WTC11 (cell line): ENCODE measurements around the gene GPR68. TPM values are rescaled to one million over a fixed set of nuclear protein-coding genes. Genes with fewer than 3 reads are reported as not detected.

Experiments used
- ATAC-seq: fragments of 200-7000 bp; cut with Tn5 transposase; 2 replicates; pipeline ENCODE4 v1.10.0; 2021; ENCODE audit warnings: mild to moderate bottlenecking, moderate library complexity
- CTCF ChIA-PET: fragments of 300-600 bp; sonication (Branson Sonifier 250); formaldehyde crosslinking; loops from one replicate; lab custom pipeline; 2021; ENCODE audit warnings: antibody characterized with exemption; lab: Charles Lee
- POLR2A ChIA-PET: fragments of 350-600 bp; sonication (Branson Sonifier 250); formaldehyde crosslinking; loops from one replicate; lab custom pipeline; 2021; ENCODE audit warnings: antibody characterized with exemption; lab: Charles Lee
- DNase-seq: peaks from one replicate; pipeline ENCODE4 v3.0.0; 2021; ENCODE audit warnings: low spot score
- H3K27ac Mint-ChIP-seq: 2 replicates; pipeline ENCODE4 v1.8.0; 2021; ENCODE audit warnings: mixed read lengths
- H3K27me3 Mint-ChIP-seq: 2 replicates; pipeline ENCODE4 v1.8.0; 2021; ENCODE audit warnings: low read depth, mild to moderate bottlenecking, moderate library complexity, mixed read lengths
- H3K36me3 Mint-ChIP-seq: 2 replicates; pipeline ENCODE4 v1.8.0; 2021; ENCODE audit warnings: mixed read lengths
- H3K4me1 Mint-ChIP-seq: 2 replicates; pipeline ENCODE4 v1.8.0; 2022; ENCODE audit warnings: mixed read lengths
- H3K4me3 Mint-ChIP-seq: 2 replicates; pipeline ENCODE4 v1.8.0; 2021; ENCODE audit warnings: mild to moderate bottlenecking, moderate library complexity, mixed read lengths
- H3K9me3 Mint-ChIP-seq: 2 replicates; pipeline ENCODE4 v1.8.0; 2021; ENCODE audit warnings: mixed read lengths
- AR ChIP-seq: fragments of 250-450 bp; sonication (Bioruptor Pico); IDR thresholded peaks from 2 replicates; pipeline ENCODE4 v1.9.0; 2021; ENCODE audit warnings: mild to moderate bottlenecking
- ATF2 ChIP-seq: sonication (generic); formaldehyde crosslinking; IDR thresholded peaks from 2 replicates; pipeline ENCODE4 v1.8.1; 2022; ENCODE audit warnings: low read depth, missing genetic modification reagents, borderline replicate concordance
- E2F4 ChIP-seq: sonication (generic); formaldehyde crosslinking; IDR thresholded peaks from 2 replicates; pipeline ENCODE4 v1.8.1; 2022; ENCODE audit warnings: low read depth, mild to moderate bottlenecking, moderate library complexity, missing genetic modification reagents, borderline replicate concordance
- ETV6 ChIP-seq: sonication (generic); formaldehyde crosslinking; IDR thresholded peaks from 2 replicates; pipeline ENCODE4 v1.8.1; 2022; ENCODE audit warnings: mild to moderate bottlenecking, missing genetic modification reagents
- FOXP4 ChIP-seq: sonication (generic); formaldehyde crosslinking; IDR thresholded peaks from 2 replicates; pipeline ENCODE4 v1.8.0; 2022; ENCODE audit warnings: mild to moderate bottlenecking, missing genetic modification reagents
- GABPB1 ChIP-seq: sonication (generic); formaldehyde crosslinking; IDR thresholded peaks from 2 replicates; pipeline ENCODE4 v1.8.1; 2023; ENCODE audit warnings: mild to moderate bottlenecking, missing genetic modification reagents
- GRHL2 ChIP-seq: fragments of 250-450 bp; sonication (Bioruptor Pico); IDR thresholded peaks from 2 replicates; pipeline ENCODE4 v1.8.0; 2022; ENCODE audit warnings: mild to moderate bottlenecking, moderate library complexity; ENCODE audit not compliant: insufficient replicate concordance, severe bottlenecking
- HMGXB4 ChIP-seq: sonication (generic); formaldehyde crosslinking; IDR thresholded peaks from 2 replicates; pipeline ENCODE4 v1.8.1; 2023; ENCODE audit warnings: mild to moderate bottlenecking, moderate library complexity, missing genetic modification reagents
- IRF2 ChIP-seq: sonication (generic); formaldehyde crosslinking; IDR thresholded peaks from 2 replicates; pipeline ENCODE4 v1.8.0; 2022; ENCODE audit warnings: low read depth, missing genetic modification reagents, borderline replicate concordance
- KAT7 ChIP-seq: sonication (generic); formaldehyde crosslinking; IDR thresholded peaks from 2 replicates; pipeline ENCODE4 v1.8.1; 2023; ENCODE audit warnings: missing genetic modification reagents, mild to moderate bottlenecking, borderline replicate concordance
- MLX ChIP-seq: sonication (generic); formaldehyde crosslinking; IDR thresholded peaks from 2 replicates; pipeline ENCODE4 v1.8.1; 2023; ENCODE audit warnings: mild to moderate bottlenecking, missing genetic modification reagents, moderate library complexity
- MXD4 ChIP-seq: fragments of 250-450 bp; sonication (Bioruptor Pico); IDR thresholded peaks from 2 replicates; pipeline ENCODE4 v1.8.0; 2021; ENCODE audit warnings: mild to moderate bottlenecking, moderate library complexity, borderline replicate concordance
- MYBL2 ChIP-seq: sonication (generic); formaldehyde crosslinking; IDR thresholded peaks from 2 replicates; pipeline ENCODE4 v1.8.1; 2023; ENCODE audit warnings: mild to moderate bottlenecking, moderate library complexity, missing genetic modification reagents
- NFE2L1 ChIP-seq: sonication (generic); formaldehyde crosslinking; IDR thresholded peaks from 2 replicates; pipeline ENCODE4 v1.8.1; 2023; ENCODE audit warnings: missing genetic modification reagents
- SOX15 ChIP-seq: fragments of 250-450 bp; sonication (Bioruptor Pico); IDR thresholded peaks from 2 replicates; pipeline ENCODE4 v1.9.0; 2021; ENCODE audit warnings: mild to moderate bottlenecking
- TCF7 ChIP-seq: sonication (generic); formaldehyde crosslinking; IDR thresholded peaks from 2 replicates; pipeline ENCODE4 v1.8.0; 2022; ENCODE audit warnings: mild to moderate bottlenecking, low read depth, missing genetic modification reagents, moderate library complexity
- TEAD1 ChIP-seq: sonication (generic); formaldehyde crosslinking; IDR thresholded peaks from 2 replicates; pipeline ENCODE4 v1.8.0; 2022; ENCODE audit warnings: mild to moderate bottlenecking, missing genetic modification reagents
- USF1 ChIP-seq: sonication (generic); formaldehyde crosslinking; IDR thresholded peaks from 2 replicates; pipeline ENCODE4 v1.8.0; 2022; ENCODE audit warnings: mild to moderate bottlenecking, missing genetic modification reagents
- ZNF512 ChIP-seq: sonication (generic); formaldehyde crosslinking; IDR thresholded peaks from 2 replicates; pipeline ENCODE4 v1.8.1; 2022; ENCODE audit warnings: missing genetic modification reagents, borderline replicate concordance
- total RNA-seq: library from RNA; stranded (reverse); gene quantifications from 3 replicates; pipeline ENCODE4 v1.2.3, GENCODE V29; 2021

The GPR68 gene
- total RNA-seq, 1 experiment from 2014 or later, result 0.28 TPM

- Mint-ChIP-seq H3K36me3 (no peaks in the 10 kb centered on the region), H3K4me3 (no peak overlapping the region), H3K27ac (no peak overlapping the region), H3K27me3 (peaks cover 30% of the 10 kb centered on the region), H3K9me3 (peaks cover 7% of the 10 kb centered on the region), H3K4me1 (peaks cover 10% of the 10 kb centered on the region)
- POLR2A ChIA-PET, result no interaction called here
- CTCF ChIA-PET, result interaction anchor here (0.5 to 1.2 kb wide), 4 partner anchors 29 to 80 kb away, joined by 3 to 4 read pairs (median 4); no protein-coding TSS in a partner anchor
- ATAC-seq, result no peak
- DNase-seq, result no peak
- TF ChIP-seq GABPB1 (CRISPR knock-in tag) (no peak), SOX15 (CRISPR knock-in tag) (no peak), IRF2 (CRISPR knock-in tag) (no peak), NFE2L1 (CRISPR knock-in tag) (no peak), AR (no peak), MLX (CRISPR knock-in tag) (no peak), MYBL2 (CRISPR knock-in tag) (no peak), ETV6 (no peak), KAT7 (CRISPR knock-in tag) (no peak), ATF2 (CRISPR knock-in tag) (no peak)
Measured at GRCh38 chr14:91257328-91258010, 13.0 kb upstream of the GPR68 start.

GRCh38 chr14:91256661-91257060 lies 12.2 kb upstream of the GPR68 start:
- ATAC-seq, result no peak

More at GRCh38 chr14:91256661-91257060, 12.2 kb upstream of the GPR68 start:
- ChIA-PET CTCF (interaction anchor here (0.5 to 2.2 kb wide), 3 partner anchors 30 to 49 kb away, joined by 3 to 7 read pairs (median 3); no protein-coding TSS in a partner anchor), POLR2A (no interaction called here)
- peaks cover 10% of the 10 kb centered on the region for H3K4me1 Mint-ChIP-seq
- H3K4me3 Mint-ChIP-seq, result no peak overlapping the region
- DNase-seq, result no peak
- H3K36me3 Mint-ChIP-seq, result no peaks in the 10 kb centered on the region
- H3K27ac Mint-ChIP-seq, result no peak overlapping the region
- H3K9me3 Mint-ChIP-seq, result peaks cover 7% of the 10 kb centered on the region
- H3K27me3 Mint-ChIP-seq, result peaks cover 35% of the 10 kb centered on the region
- TF ChIP-seq FOXP4 (no peak), ZNF512 (CRISPR knock-in tag) (no peak), MXD4 (CRISPR knock-in tag) (no peak), E2F4 (CRISPR knock-in tag) (no peak), MYBL2 (CRISPR knock-in tag) (no peak), HMGXB4 (CRISPR knock-in tag) (no peak), SOX15 (CRISPR knock-in tag) (no peak), TCF7 (CRISPR knock-in tag) (no peak), TEAD1 (CRISPR knock-in tag) (no peak), GRHL2 (no peak), USF1 (CRISPR knock-in tag) (no peak)
